Epithelial cell of umbilical artery (primary cell): ENCODE data around the gene BTNL2. TPM values are rescaled to one million over a fixed set of nuclear protein-coding genes. Genes with fewer than 3 reads are reported as not detected.

Experiments used
- total RNA-seq: library from RNA; depleted of rRNA; stranded (reverse); fragments of >200 nt; gene quantifications from 2 replicates; pipeline ENCODE4 v1.2.3, GENCODE V29; 2014

BTNL2 gene
- total RNA-seq: not detected in 2 replicates

DNA sequence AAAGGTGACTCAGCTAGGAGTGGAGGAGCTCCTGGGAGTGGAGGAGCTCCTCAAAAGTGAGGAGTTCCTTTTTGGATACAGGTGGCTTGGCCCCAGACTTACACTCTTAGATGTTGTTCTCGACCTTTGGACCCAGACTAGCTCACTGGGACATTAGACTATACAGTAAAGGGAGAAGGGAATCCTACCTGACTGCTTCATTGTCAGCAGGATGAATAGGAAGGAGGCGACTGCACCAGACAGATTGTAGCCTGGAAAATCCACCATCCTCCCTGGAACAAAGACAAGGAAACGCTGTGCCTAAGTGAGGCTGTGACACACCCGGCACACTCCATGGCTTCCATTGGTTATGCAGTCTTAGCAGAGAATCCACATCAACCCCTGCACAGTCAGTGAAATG is at the start of gene BTNL2:
TSS of gene BTNL2 (minus strand) at position 325 of the 400 bp plus-strand sequence. CDS start at position 267, 58 bp downstream.

DNA sequence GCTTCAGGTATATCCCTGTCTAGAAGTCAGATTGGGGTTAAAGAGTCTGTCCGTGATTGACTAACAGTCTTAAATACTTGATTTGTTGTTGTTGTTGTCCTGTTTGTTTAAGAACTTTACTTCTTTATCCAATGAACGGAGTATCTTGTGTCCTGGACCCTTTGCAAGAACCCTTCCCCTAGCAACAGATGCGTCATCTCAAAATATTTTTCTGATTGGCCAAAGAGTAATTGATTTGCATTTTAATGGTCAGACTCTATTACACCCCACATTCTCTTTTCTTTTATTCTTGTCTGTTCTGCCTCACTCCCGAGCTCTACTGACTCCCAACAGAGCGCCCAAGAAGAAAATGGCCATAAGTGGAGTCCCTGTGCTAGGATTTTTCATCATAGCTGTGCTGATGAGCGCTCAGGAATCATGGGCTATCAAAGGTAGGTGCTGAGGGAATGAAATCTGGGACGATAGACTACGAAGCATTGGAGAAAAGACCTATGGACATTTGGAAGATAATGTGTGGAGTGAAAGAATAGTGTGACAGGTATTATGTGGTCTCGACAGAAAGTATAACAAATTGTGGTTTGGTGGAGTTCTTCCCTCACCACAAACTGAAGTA is 32.7 kb upstream of the BTNL2 start, which contains the start of gene HLA-DRA:
TSS of gene HLA-DRA (plus strand) at position 286 of the 613 bp plus-strand sequence. CDS start at position 350, 64 bp downstream.

GRCh38 chr6:32371803-32372202 is 35.2 kb downstream of the BTNL2 start, which contains the start of gene TSBP1:
TSS of gene TSBP1 (minus strand) at chr6:32371903. CDS start at chr6:32371706, 197 bp downstream.

Other genes with a start within 250 kb of the BTNL2 start
- gene EGFL8, start 242.6 kb downstream of the BTNL2 start, total RNA-seq: 0.65 and 1.4 TPM in 2 replicates
- gene AGPAT1, start 231.1 kb downstream of the BTNL2 start, total RNA-seq: 5.3 and 8.1 TPM in 2 replicates
- 44.2 and 47.7 TPM in 2 replicates for gene RNF5, start 228.8 kb downstream of the BTNL2 start, total RNA-seq
- gene AGER, start 222.9 kb downstream of the BTNL2 start, total RNA-seq: under 0.01 and 0.46 TPM in 2 replicates
- gene PBX2, start 217.0 kb downstream of the BTNL2 start, total RNA-seq: 48.5 and 59.4 TPM in 2 replicates
- gene GPSM3, start 214.5 kb downstream of the BTNL2 start, total RNA-seq: 3.8 and 5.2 TPM in 2 replicates
- gene NOTCH4, start 183.1 kb downstream of the BTNL2 start, total RNA-seq: 42.4 and 52.3 TPM in 2 replicates
- gene TSBP1, start 35.3 kb downstream of the BTNL2 start, total RNA-seq: not detected in 2 replicates
- gene HLA-DRA, start 32.7 kb upstream of the BTNL2 start, total RNA-seq: not detected in 2 replicates
- gene HLA-DRB5, start 123.1 kb upstream of the BTNL2 start, total RNA-seq: not detected in 2 replicates
- 0.32 and 2.3 TPM in 2 replicates for gene HLA-DRB1, start 182.7 kb upstream of the BTNL2 start, total RNA-seq
- not detected in 2 replicates for gene HLA-DQA1, start 230.2 kb upstream of the BTNL2 start, total RNA-seq